ENCODE results near the gene PROZ. TPM values are rescaled to one million over a fixed set of nuclear protein-coding genes. Genes with fewer than 3 reads are reported as not detected.

PROZ gene
- total RNA-seq, 1 experiment from 2014 or later = not detected

GRCh38 chr13:113150550-113151365 is 7.7 kb upstream of the PROZ start:
- H3K23ac ChIP-seq (ENCODE audit: insufficient read length, low read depth, low read length) = no peak overlapping the region
- H4K8ac ChIP-seq (replicated peaks; ENCODE audit: insufficient read length, low read depth, low read length) = no peak overlapping the region
- H3K23me2 ChIP-seq (ENCODE audit: insufficient read length, low read depth, low read length, poor library complexity, severe bottlenecking) = peaks cover 12% of the 10 kb centered on the region
- H3K27ac ChIP-seq (ENCODE audit: insufficient read length, low read depth, low read length) = no peak overlapping the region
- H4K20me1 ChIP-seq (ENCODE audit: control insufficient read depth, insufficient read depth, insufficient read length) = no peaks in the 10 kb centered on the region
- no peak overlapping the region for H3K14ac ChIP-seq (ENCODE audit: insufficient read depth, low read length)
- no peak overlapping the region for H2BK20ac ChIP-seq (ENCODE audit: low read depth, low read length, poor library complexity, severe bottlenecking)
- no peak overlapping the region for H3K4me3 Mint-ChIP-seq
- peaks cover 24 to 27% of the 10 kb centered on the region in 2 experiments for H3K4me1 Mint-ChIP-seq
- H3K36me3 Mint-ChIP-seq (ENCODE audit: insufficient read depth in 1 of 3, low read depth in 3 of 3) = peaks cover 0 to 4% (median 0%) of the 10 kb centered on the region in 3 experiments; a peak in 3 of 7 replicates
- H2BK12ac ChIP-seq (ENCODE audit: insufficient read length, low read depth, low read length) = no peak overlapping the region
- no peak overlapping the region for H2BK15ac ChIP-seq (ENCODE audit: low read depth, low read length)
- no peaks in the 10 kb centered on the region for H3K79me1 ChIP-seq (ENCODE audit: insufficient read depth, low read depth, low read length, poor library complexity, severe bottlenecking)
- TF ChIP-seq, protein P1, sequence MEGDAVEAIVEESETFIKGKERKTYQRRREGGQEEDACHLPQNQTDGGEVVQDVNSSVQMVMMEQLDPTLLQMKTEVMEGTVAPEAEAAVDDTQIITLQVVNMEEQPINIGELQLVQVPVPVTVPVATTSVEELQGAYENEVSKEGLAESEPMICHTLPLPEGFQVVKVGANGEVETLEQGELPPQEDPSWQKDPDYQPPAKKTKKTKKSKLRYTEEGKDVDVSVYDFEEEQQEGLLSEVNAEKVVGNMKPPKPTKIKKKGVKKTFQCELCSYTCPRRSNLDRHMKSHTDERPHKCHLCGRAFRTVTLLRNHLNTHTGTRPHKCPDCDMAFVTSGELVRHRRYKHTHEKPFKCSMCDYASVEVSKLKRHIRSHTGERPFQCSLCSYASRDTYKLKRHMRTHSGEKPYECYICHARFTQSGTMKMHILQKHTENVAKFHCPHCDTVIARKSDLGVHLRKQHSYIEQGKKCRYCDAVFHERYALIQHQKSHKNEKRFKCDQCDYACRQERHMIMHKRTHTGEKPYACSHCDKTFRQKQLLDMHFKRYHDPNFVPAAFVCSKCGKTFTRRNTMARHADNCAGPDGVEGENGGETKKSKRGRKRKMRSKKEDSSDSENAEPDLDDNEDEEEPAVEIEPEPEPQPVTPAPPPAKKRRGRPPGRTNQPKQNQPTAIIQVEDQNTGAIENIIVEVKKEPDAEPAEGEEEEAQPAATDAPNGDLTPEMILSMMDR (conservative IDR thresholded peaks at IDR 0.05) = no peak
- H4K91ac ChIP-seq (ENCODE audit: insufficient read length, low read depth, low read length) = no peak overlapping the region
- no peak overlapping the region for H3K27ac Mint-ChIP-seq
- H3K9me3 ChIP-seq (ENCODE audit: control insufficient read depth, low read depth, low read length) = no peaks in the 10 kb centered on the region
- H3K27me3 ChIP-seq (ENCODE audit: insufficient read depth, low read length) = no peaks in the 10 kb centered on the region; the same call in 1 of the 2 replicates
- no peak overlapping the region for H4K5ac ChIP-seq (ENCODE audit: insufficient read length, low read depth, low read length)
- peaks cover 32% of the 10 kb centered on the region for H3K27me3 Mint-ChIP-seq (ENCODE audit: low read depth)
- H3K9me3 Mint-ChIP-seq = peaks cover 0 to 3% of the 10 kb centered on the region in 2 experiments; a peak in 3 of 5 replicates
- no peak overlapping the region for H2BK5ac ChIP-seq (ENCODE audit: insufficient read length, low read length)
- no peak overlapping the region for H3K18ac ChIP-seq (ENCODE audit: insufficient read length, low read depth, low read length)
- peak; percentile 21 for DNase-seq
- no peak overlapping the region for H2AK5ac ChIP-seq (ENCODE audit: insufficient read length, low read length)
- no CpG with 5 or more reads among the region's 31 CpGs for WGBS (ENCODE audit: extremely low coverage, insufficient read length, low lambda C conversion rate)
- no peak overlapping the region for H3K4ac ChIP-seq (ENCODE audit: low read depth, low read length)
- H3K56ac ChIP-seq (ENCODE audit: insufficient read length, low read depth, low read length) = no peak overlapping the region
- no peak overlapping the region for H3T11ph ChIP-seq (ENCODE audit: low read length)
- no peak overlapping the region for H3K4me2 ChIP-seq (ENCODE audit: insufficient read depth, insufficient read length, low read length)
- H2BK120ac ChIP-seq (ENCODE audit: low read depth, low read length, poor library complexity, severe bottlenecking) = no peak overlapping the region
- H2AFZ ChIP-seq (ENCODE audit: low read length) = no peak overlapping the region
- no peaks in the 10 kb centered on the region for H3K4me1 ChIP-seq (ENCODE audit: insufficient read depth, low read length)
- H3K79me2 ChIP-seq (ENCODE audit: insufficient read depth, low read length) = no peaks in the 10 kb centered on the region
- no peak overlapping the region for H3K9ac ChIP-seq (ENCODE audit: extremely low read depth, insufficient read length, low read length)

Data from H9 (cell line).